ENCODE measurements around the gene OPRL1. TPM values are rescaled to one million over a fixed set of nuclear protein-coding genes. Genes with fewer than 3 reads are reported as not detected.
A peak's percentile ranks its signal among the peaks of the same experiment; 100 is the strongest.

Gene OPRL1
- total RNA-seq, 4 donors from 2014 or later, result 0.45 to 0.68 (median 0.52) TPM

GRCh38 chr20:64063389-64064144 lies 16.3 kb upstream of the OPRL1 start:
- no peaks in the 10 kb centered on the region for H3K9me3 ChIP-seq
- no peaks in the 10 kb centered on the region for H3K27me3 ChIP-seq
- peaks cover 40% of the 10 kb centered on the region for H3K4me1 ChIP-seq
- 7% methylated on average over 16 of the region's 51 CpGs for WGBS
- H3K36me3 ChIP-seq, result no peaks in the 10 kb centered on the region
- DNase-seq (ENCODE audit: low spot score in 2 of 2), result no peak
- peak overlapping the region; percentile 89 for H3K4me3 ChIP-seq
- H3K27ac ChIP-seq, result peak overlapping the region; percentile 76
- TF ChIP-seq CTCF (IDR thresholded peaks at IDR 0.05), result no peak
- TF ChIP-seq POLR2AphosphoS5 (IDR thresholded peaks at IDR 0.05), result no peak
- TF ChIP-seq EP300 (IDR thresholded peaks at IDR 0.05), result no peak
- TF ChIP-seq POLR2A (IDR thresholded peaks at IDR 0.05), result no peak

- peaks cover 40% of the 10 kb centered on the region for H3K4me1 ChIP-seq
- no peaks in the 10 kb centered on the region for H3K9me3 ChIP-seq
- H3K36me3 ChIP-seq, result no peaks in the 10 kb centered on the region
- TF ChIP-seq POLR2AphosphoS5 (IDR thresholded peaks at IDR 0.05) (no peak), POLR2A (IDR thresholded peaks at IDR 0.05) (no peak), EP300 (IDR thresholded peaks at IDR 0.05) (no peak), CTCF (IDR thresholded peaks at IDR 0.05) (no peak)
- WGBS, result 19% methylated on average over 7 of the region's 12 CpGs
- H3K4me3 ChIP-seq, result peak overlapping the region; percentile 89
- H3K27me3 ChIP-seq, result no peaks in the 10 kb centered on the region
- no peak overlapping the region for H3K27ac ChIP-seq
- no peak for DNase-seq (ENCODE audit: low spot score in 2 of 2)
These were observed 15.7 kb upstream of the OPRL1 start for GRCh38 chr20:64064145-64064698.

- H3K4me3 ChIP-seq, result no peak overlapping the region
- H3K4me1 ChIP-seq, result peaks cover 40% of the 10 kb centered on the region
- H3K27me3 ChIP-seq, result no peaks in the 10 kb centered on the region
- TF ChIP-seq CTCF (IDR thresholded peaks at IDR 0.05), result no peak
- no peak for TF ChIP-seq POLR2AphosphoS5 (IDR thresholded peaks at IDR 0.05)
- no peak for TF ChIP-seq EP300 (IDR thresholded peaks at IDR 0.05)
- TF ChIP-seq POLR2A (IDR thresholded peaks at IDR 0.05), result no peak
- no peaks in the 10 kb centered on the region for H3K9me3 ChIP-seq
- WGBS, result 51% methylated on average over 27 of the region's 27 CpGs
- no peak overlapping the region for H3K27ac ChIP-seq
- no peak for DNase-seq (ENCODE audit: low spot score in 2 of 2)
- H3K36me3 ChIP-seq, result no peaks in the 10 kb centered on the region
These were observed 14.6 kb upstream of the OPRL1 start for GRCh38 chr20:64065062-64065973.

GRCh38 chr20:64065974-64066343 lies 13.9 kb upstream of the OPRL1 start:
- H3K9me3 ChIP-seq, result no peaks in the 10 kb centered on the region
- WGBS, result 52% methylated on average over 3 of the region's 5 CpGs
- no peak for TF ChIP-seq POLR2A (IDR thresholded peaks at IDR 0.05)
- TF ChIP-seq EP300 (IDR thresholded peaks at IDR 0.05), result no peak
- TF ChIP-seq POLR2AphosphoS5 (IDR thresholded peaks at IDR 0.05), result no peak
- no peak for TF ChIP-seq CTCF (IDR thresholded peaks at IDR 0.05)
- peaks cover 3% of the 10 kb centered on the region for H3K36me3 ChIP-seq
- DNase-seq (ENCODE audit: low spot score in 2 of 2), result no peak
- H3K4me1 ChIP-seq, result peaks cover 40% of the 10 kb centered on the region
- H3K27me3 ChIP-seq, result no peaks in the 10 kb centered on the region
- H3K4me3 ChIP-seq, result no peak overlapping the region
- H3K27ac ChIP-seq, result no peak overlapping the region

All from suprapubic skin (tissue), 4 donors.